H9 (cell line): ENCODE measurements around the gene CPB2. TPM values are rescaled to one million over a fixed set of nuclear protein-coding genes. Genes with fewer than 3 reads are reported as not detected.

Experiments used
- DNase-seq: peaks from one replicate; pipeline ENCODE4 v3.0.0-alpha.2; 2017
- H2AFZ ChIP-seq: one replicate; pipeline ENCODE4 v1.6.1; 2013; ENCODE audit warnings: mild to moderate bottlenecking, low read length, control low read depth, moderate library complexity
- H2AK5ac ChIP-seq: 2 replicates; pipeline ENCODE4 v1.6.1; 2013; ENCODE audit warnings: low read length, control low read depth, mixed read lengths; ENCODE audit not compliant: insufficient read length
- H2BK120ac ChIP-seq: one replicate; pipeline ENCODE4 v1.6.1; 2013; ENCODE audit warnings: low read depth, mild to moderate bottlenecking, low read length, control low read depth, inconsistent platforms; ENCODE audit not compliant: poor library complexity, severe bottlenecking
- H2BK12ac ChIP-seq: 2 replicates; pipeline ENCODE4 v1.6.1; 2013; ENCODE audit warnings: low read length, control low read depth, mixed read lengths, low read depth; ENCODE audit not compliant: insufficient read length
- H2BK15ac ChIP-seq: 2 replicates; pipeline ENCODE4 v1.6.1; 2013; ENCODE audit warnings: low read depth, low read length, control low read depth
- H2BK20ac ChIP-seq: one replicate; pipeline ENCODE4 v1.6.1; 2013; ENCODE audit warnings: low read depth, mild to moderate bottlenecking, low read length, control low read depth, inconsistent platforms; ENCODE audit not compliant: poor library complexity, severe bottlenecking
- H2BK5ac ChIP-seq: 2 replicates; pipeline ENCODE4 v1.6.1; 2013; ENCODE audit warnings: low read length, control low read depth, mixed read lengths; ENCODE audit not compliant: insufficient read length
- H3K14ac ChIP-seq: 2 replicates; pipeline ENCODE4 v1.6.1; 2013; ENCODE audit warnings: low read length, control low read depth; ENCODE audit not compliant: insufficient read depth
- H3K18ac ChIP-seq: 2 replicates; pipeline ENCODE4 v1.6.1; 2013; ENCODE audit warnings: low read depth, mild to moderate bottlenecking, mixed read lengths, low read length, control low read depth; ENCODE audit not compliant: insufficient read length
- H3K23ac ChIP-seq: 2 replicates; pipeline ENCODE4 v1.6.1; 2013; ENCODE audit warnings: low read length, control low read depth, mixed read lengths, low read depth; ENCODE audit not compliant: insufficient read length
- H3K23me2 ChIP-seq: 2 replicates; pipeline ENCODE4 v1.6.1; 2013; ENCODE audit warnings: low read depth, mild to moderate bottlenecking, mixed read lengths, low read length, control low read depth; ENCODE audit not compliant: insufficient read length, poor library complexity, severe bottlenecking
- H3K27ac ChIP-seq: 2 replicates; pipeline ENCODE4 v1.5.1; 2013; ENCODE audit warnings: low read length, control low read depth, mixed read lengths, low read depth; ENCODE audit not compliant: insufficient read length
- H3K27me3 ChIP-seq: 2 replicates; pipeline ENCODE4 v1.6.1; 2013; ENCODE audit warnings: low read length, control low read depth, inconsistent platforms; ENCODE audit not compliant: insufficient read depth
- H3K4ac ChIP-seq: 2 replicates; pipeline ENCODE4 v1.6.1; 2013; ENCODE audit warnings: low read depth, mild to moderate bottlenecking, control low read depth, inconsistent platforms, low read length, moderate library complexity
- H3K4me1 ChIP-seq: 2 replicates; pipeline ENCODE4 v1.6.1; 2013; ENCODE audit warnings: low read length, control low read depth, inconsistent platforms; ENCODE audit not compliant: insufficient read depth
- H3K4me2 ChIP-seq: 2 replicates; pipeline ENCODE4 v1.6.1; 2013; ENCODE audit warnings: low read length, control low read depth, mixed read lengths; ENCODE audit not compliant: insufficient read length, insufficient read depth
- H3K56ac ChIP-seq: 2 replicates; pipeline ENCODE4 v1.6.1; 2013; ENCODE audit warnings: low read depth, mild to moderate bottlenecking, mixed read lengths, low read length, control low read depth; ENCODE audit not compliant: insufficient read length
- H3K79me1 ChIP-seq: 2 replicates; pipeline ENCODE4 v1.6.1; 2013; ENCODE audit warnings: low read depth, mild to moderate bottlenecking, moderate library complexity, low read length, control low read depth, inconsistent platforms; ENCODE audit not compliant: insufficient read depth, poor library complexity, severe bottlenecking
- H3K79me2 ChIP-seq: 2 replicates; pipeline ENCODE4 v1.6.1; 2013; ENCODE audit warnings: low read length, control low read depth, inconsistent platforms; ENCODE audit not compliant: insufficient read depth
- H3K9ac ChIP-seq: 2 replicates; pipeline ENCODE4 v1.6.1; 2013; ENCODE audit warnings: low read length, control low read depth, mixed read lengths; ENCODE audit not compliant: insufficient read length; ENCODE audit errors: extremely low read depth
- H3K9me3 ChIP-seq: one replicate; pipeline ENCODE4 v1.6.1; 2013; ENCODE audit warnings: low read depth, low read length, inconsistent platforms; ENCODE audit not compliant: control insufficient read depth
- H3T11ph ChIP-seq: one replicate; pipeline ENCODE4 v1.6.1; 2013; ENCODE audit warnings: mild to moderate bottlenecking, low read length, control low read depth, inconsistent platforms
- H4K20me1 ChIP-seq: one replicate; pipeline ENCODE4 v1.6.1; 2013; ENCODE audit not compliant: control insufficient read depth, insufficient read length, insufficient read depth
- H4K5ac ChIP-seq: 2 replicates; pipeline ENCODE4 v1.6.1; 2013; ENCODE audit warnings: low read depth, mild to moderate bottlenecking, mixed read lengths, low read length, control low read depth; ENCODE audit not compliant: insufficient read length
- H4K8ac ChIP-seq: replicated peaks from 2 replicates; pipeline ENCODE4 v1.6.1; 2013; ENCODE audit warnings: low read length, control low read depth, mixed read lengths, low read depth; ENCODE audit not compliant: insufficient read length
- H4K91ac ChIP-seq: 2 replicates; pipeline ENCODE4 v1.6.1; 2013; ENCODE audit warnings: low read depth, mild to moderate bottlenecking, moderate library complexity, mixed read lengths, low read length, control low read depth; ENCODE audit not compliant: insufficient read length
- H3K27ac Mint-ChIP-seq, 3 experiments: 2 replicates in 2 of 3; 3 replicates in 1 of 3; pipeline ENCODE4 v1.8.0; 2020 to 2021; ENCODE audit warnings: mixed read lengths in 3 of 3, mild to moderate bottlenecking in 1 of 3, moderate library complexity in 1 of 3
- H3K27me3 Mint-ChIP-seq: 2 replicates; pipeline ENCODE4 v1.8.0; 2021; ENCODE audit warnings: low read depth, mild to moderate bottlenecking, moderate library complexity, mixed read lengths
- H3K36me3 Mint-ChIP-seq, 3 experiments: 2 replicates in 2 of 3; 3 replicates in 1 of 3; pipeline ENCODE4 v1.8.0; 2020 to 2021; ENCODE audit warnings: low read depth in 3 of 3, mixed read lengths in 3 of 3; ENCODE audit not compliant: insufficient read depth in 1 of 3
- H3K4me1 Mint-ChIP-seq, 2 experiments: 2 replicates each; pipeline ENCODE4 v1.8.0; 2020; ENCODE audit warnings: mixed read lengths in 2 of 2
- H3K4me3 Mint-ChIP-seq, 2 experiments: 2 replicates in 1 of 2; 3 replicates in 1 of 2; pipeline ENCODE4 v1.8.0; 2020 to 2021; ENCODE audit warnings: mild to moderate bottlenecking in 2 of 2, mixed read lengths in 2 of 2, moderate library complexity in 1 of 2
- H3K9me3 Mint-ChIP-seq, 2 experiments: 2 replicates in 1 of 2; 3 replicates in 1 of 2; pipeline ENCODE4 v1.8.0; 2020; ENCODE audit warnings: mild to moderate bottlenecking in 2 of 2, mixed read lengths in 2 of 2, moderate library complexity in 1 of 2
- total RNA-seq: library from RNA; stranded (reverse); gene quantifications from 2 replicates; pipeline ENCODE4 v1.2.1, GENCODE V29; 2021
- TF ChIP-seq, protein P1 (sequence below): fragments of 200-600 bp; sonication (generic); conservative IDR thresholded peaks from 3 replicates; pipeline ENCODE4 v1.8.0; 2021; ENCODE audit warnings: antibody characterized with exemption, mild to moderate bottlenecking

The CPB2 gene
- total RNA-seq, 1 experiment from 2014 or later = not detected

DNA sequence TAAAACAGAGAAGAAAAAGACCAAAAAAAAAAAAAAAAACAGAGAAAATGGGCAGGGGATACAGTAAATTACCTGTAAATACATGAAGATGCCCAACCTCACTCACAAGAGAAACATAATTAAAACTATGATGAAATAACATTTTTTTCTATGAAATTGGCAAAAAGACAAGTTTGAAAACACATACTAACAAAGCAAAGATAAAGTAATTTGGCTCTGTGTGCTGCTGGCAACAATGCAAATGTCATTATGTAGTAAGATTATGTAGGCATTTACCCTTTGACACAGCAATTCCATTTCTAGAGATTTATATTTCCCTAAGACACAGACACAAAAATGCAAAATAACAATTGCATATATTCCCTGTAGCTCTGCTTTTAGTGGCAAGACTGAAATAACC, 72.5 kb downstream of the CPB2 start:
- Histone ChIP-seq H3K4me2 (no peak overlapping the region), H3T11ph (no peak overlapping the region), H3K23me2 (no peaks in the 10 kb centered on the region), H3K23ac (no peak overlapping the region), H3K4ac (no peak overlapping the region), H2AK5ac (no peak overlapping the region), H4K20me1 (no peaks in the 10 kb centered on the region), H3K56ac (no peak overlapping the region), H3K9ac (no peak overlapping the region), H3K27ac (no peak overlapping the region), H3K79me2 (no peaks in the 10 kb centered on the region), H3K9me3 (no peaks in the 10 kb centered on the region), H3K14ac (no peak overlapping the region), H2BK12ac (no peak overlapping the region), H3K27me3 (no peaks in the 10 kb centered on the region), H4K5ac (no peak overlapping the region), H3K4me1 (no peaks in the 10 kb centered on the region), H4K8ac (no peak overlapping the region), H4K91ac (no peak overlapping the region), H2BK20ac (no peak overlapping the region), H3K79me1 (no peaks in the 10 kb centered on the region), H2AFZ (no peak overlapping the region), H2BK15ac (no peak overlapping the region), H2BK5ac (no peak overlapping the region), H3K18ac (no peak overlapping the region), H2BK120ac (no peak overlapping the region)
- TF ChIP-seq, protein P1, sequence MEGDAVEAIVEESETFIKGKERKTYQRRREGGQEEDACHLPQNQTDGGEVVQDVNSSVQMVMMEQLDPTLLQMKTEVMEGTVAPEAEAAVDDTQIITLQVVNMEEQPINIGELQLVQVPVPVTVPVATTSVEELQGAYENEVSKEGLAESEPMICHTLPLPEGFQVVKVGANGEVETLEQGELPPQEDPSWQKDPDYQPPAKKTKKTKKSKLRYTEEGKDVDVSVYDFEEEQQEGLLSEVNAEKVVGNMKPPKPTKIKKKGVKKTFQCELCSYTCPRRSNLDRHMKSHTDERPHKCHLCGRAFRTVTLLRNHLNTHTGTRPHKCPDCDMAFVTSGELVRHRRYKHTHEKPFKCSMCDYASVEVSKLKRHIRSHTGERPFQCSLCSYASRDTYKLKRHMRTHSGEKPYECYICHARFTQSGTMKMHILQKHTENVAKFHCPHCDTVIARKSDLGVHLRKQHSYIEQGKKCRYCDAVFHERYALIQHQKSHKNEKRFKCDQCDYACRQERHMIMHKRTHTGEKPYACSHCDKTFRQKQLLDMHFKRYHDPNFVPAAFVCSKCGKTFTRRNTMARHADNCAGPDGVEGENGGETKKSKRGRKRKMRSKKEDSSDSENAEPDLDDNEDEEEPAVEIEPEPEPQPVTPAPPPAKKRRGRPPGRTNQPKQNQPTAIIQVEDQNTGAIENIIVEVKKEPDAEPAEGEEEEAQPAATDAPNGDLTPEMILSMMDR = no peak
- no peak for DNase-seq
- Mint-ChIP-seq H3K27ac (no peak overlapping the region), H3K4me1 (peaks cover 2 to 8% of the 10 kb centered on the region in 2 experiments; a peak in 3 of 4 replicates), H3K27me3 (no peaks in the 10 kb centered on the region), H3K9me3 (peaks cover 5 to 11% of the 10 kb centered on the region in 2 experiments; a peak in 4 of 5 replicates), H3K36me3 (peaks cover 21 to 37% (median 30%) of the 10 kb centered on the region in 3 experiments), H3K4me3 (no peak overlapping the region)
